Stimulated activated CD8-positive, alpha-beta memory T cell treated with anti-CD3 and anti-CD28 coated beads, Interleukin-7, amount 100 ng/mL, for 4 hours (primary cell): ENCODE results near the gene KYAT1.
"Not testable (repeated sequence)": the region's sequence is repeated elsewhere in the genome, so short reads cannot be mapped to it uniquely, and the experiment has no call there.

Experiments used
- DNase-seq, 2 donors: peaks; one replicate each; pipeline ENCODE4 v3.0.0-alpha.2; 2020; ENCODE audit warnings: low read depth in 2 of 2

The KYAT1 gene

GRCh38 chr9:128885376-128885775 lies 3.6 kb upstream of the KYAT1 start:
- no peak for DNase-seq

GRCh38 chr9:128884164-128884563 lies 2.4 kb upstream of the KYAT1 start:
- DNase-seq = no peak

GRCh38 chr9:128882677-128883603 lies 1.2 kb upstream of the KYAT1 start:
- DNase-seq = no peak

GRCh38 chr9:128877852-128878251 lies 3.9 kb downstream of the KYAT1 start:
- no peak for DNase-seq

- DNase-seq = not testable (repeated sequence)
Observed at GRCh38 chr9:128870941-128871265, 10.8 kb downstream of the KYAT1 start.

GRCh38 chr9:128870128-128870940 lies 11.4 kb downstream of the KYAT1 start:
- no peak for DNase-seq

GRCh38 chr9:128863647-128864046 lies 18.1 kb downstream of the KYAT1 start:
- DNase-seq = peak; percentile 61 to 68

- DNase-seq = no peak
Observed at GRCh38 chr9:128862401-128862851, 19.3 kb downstream of the KYAT1 start.

GRCh38 chr9:128861501-128861900 lies 20.2 kb downstream of the KYAT1 start:
- DNase-seq = no peak

GRCh38 chr9:128860937-128861336 lies 20.8 kb downstream of the KYAT1 start:
- DNase-seq = no peak

GRCh38 chr9:128858476-128858875 lies 23.3 kb downstream of the KYAT1 start:
- not testable (repeated sequence) for DNase-seq

- DNase-seq = not testable (repeated sequence)
Observed at GRCh38 chr9:128854454-128854853, 27.3 kb downstream of the KYAT1 start.

- DNase-seq = not testable (repeated sequence)
Observed at GRCh38 chr9:128852646-128853045, 29.1 kb downstream of the KYAT1 start.

- not testable (repeated sequence) for DNase-seq
Observed at GRCh38 chr9:128851779-128852600, 29.8 kb downstream of the KYAT1 start.

GRCh38 chr9:128851024-128851423 lies 30.7 kb downstream of the KYAT1 start:
- not testable (repeated sequence) for DNase-seq

GRCh38 chr9:128847803-128848202 lies 33.9 kb downstream of the KYAT1 start:
- no peak for DNase-seq

GRCh38 chr9:128846680-128847030 lies 35.1 kb downstream of the KYAT1 start:
- no peak for DNase-seq

GRCh38 chr9:128845186-128845931 lies 36.4 kb downstream of the KYAT1 start:
- DNase-seq = no peak

- DNase-seq = not testable (repeated sequence)
Observed at GRCh38 chr9:128843171-128843570, 38.6 kb downstream of the KYAT1 start.

GRCh38 chr9:128841694-128842492 lies 39.9 kb downstream of the KYAT1 start:
- no peak for DNase-seq
